ENCODE measurements around the gene DNER. TPM values are rescaled to one million over a fixed set of nuclear protein-coding genes. Genes with fewer than 3 reads are reported as not detected.

The DNER gene
- total RNA-seq, 1 experiment from 2014 or later = 2.9 TPM

GRCh38 chr2:229342376-229342775 lies 372.0 kb downstream of the DNER start:
- BruUV-seq (replicated peaks) = no TSS peak
- intact Hi-C loops (cut with micrococcal nuclease) = loop anchor here (1.0 to 5.0 kb wide), 3 partner anchors 89 to 375 kb away; no protein-coding TSS in a partner anchor
- Histone ChIP-seq H3K27ac (ENCODE audit: low read depth, low read length) (no peak overlapping the region), H3K4me2 (ENCODE audit: low read length) (no peak overlapping the region), H3K36me3 (ENCODE audit: control insufficient read depth in 1 of 2, insufficient read depth in 2 of 2, low read length in 2 of 2) (no peaks in the 10 kb centered on the region), H3K9me2 (ENCODE audit: insufficient read depth) (no peaks in the 10 kb centered on the region), H2AFZ (ENCODE audit: low read depth, low read length, poor library complexity, severe bottlenecking) (no peak overlapping the region), H3K4me1 (ENCODE audit: control insufficient read depth in 1 of 2, insufficient read depth in 2 of 2, low read length in 2 of 2) (no peaks in the 10 kb centered on the region), H3K9me3 (ENCODE audit: control insufficient read depth in 1 of 2, insufficient read depth in 1 of 2, low read depth in 1 of 2, low read length in 2 of 2) (no peaks in the 10 kb centered on the region), H4K20me1 (ENCODE audit: insufficient read depth) (no peaks in the 10 kb centered on the region), H3K27me3 (ENCODE audit: insufficient read depth, low read length) (no peaks in the 10 kb centered on the region; the same call in 1 of the 2 replicates), H3K79me2 (ENCODE audit: insufficient read depth, low read length) (no peaks in the 10 kb centered on the region), H3K9ac (ENCODE audit: low read length) (no peak overlapping the region), H3K4me3 (replicated peaks in 1 of 2; ENCODE audit: low read depth in 1 of 2, low read length in 2 of 2) (no peak overlapping the region)
- peak; percentile 83 for TF ChIP-seq RAD21 (IDR thresholded peaks at IDR 0.05; ENCODE audit: low read depth)
- no peak for TF ChIP-seq ELF1 (IDR thresholded peaks at IDR 0.05; ENCODE audit: borderline replicate concordance, low read depth)
- TF ChIP-seq CEBPB (IDR thresholded peaks at IDR 0.05; ENCODE audit: low read depth) = no peak
- TF ChIP-seq EZH2phosphoT487 (IDR thresholded peaks at IDR 0.05; ENCODE audit: borderline replicate concordance) = no peak
- no peak for TF ChIP-seq SP1 (IDR thresholded peaks at IDR 0.05; ENCODE audit: low read depth)
- TF ChIP-seq POLR2A (IDR thresholded peaks at IDR 0.05; ENCODE audit: borderline replicate concordance, extremely low read depth, insufficient read depth, insufficient read length) = no peak
- TF ChIP-seq REST (IDR thresholded peaks at IDR 0.05; ENCODE audit: low read depth) = no peak
- peak; percentile 73 to 85 (median 84); a peak in 5 of 6 replicates for TF ChIP-seq CTCF (IDR thresholded peaks at IDR 0.05 in 2 of 3, conservative IDR thresholded peaks at IDR 0.05 in 1 of 3; ENCODE audit: borderline replicate concordance in 1 of 3, insufficient read depth in 1 of 3, low read depth in 2 of 3, low read length in 2 of 3)
- TF ChIP-seq JUND (IDR thresholded peaks at IDR 0.05) = no peak
- ChIA-PET RAD21 (ENCODE audit: low non-redundant PET in 1 of 2, low total read pairs in 2 of 2, uncharacterized antibody in 2 of 2, unreplicated experiment in 2 of 2) (no interaction called here), CTCF (interaction anchor here (0.8 to 2.7 kb wide), 8 partner anchors 9 to 374 kb away, joined by 3 to 22 read pairs (median 5); no protein-coding TSS in a partner anchor), POLR2A (no interaction called here)
- ATAC-seq (peak; percentile 93), DNase-seq (ENCODE audit: low read depth, low spot score) (peak; percentile 26)

All from HCT116 (cell line).